ENCODE measurements around the gene IQGAP2.

GRCh38 chr5:76528547-76529331 lies 125.7 kb downstream of the IQGAP2 start:
- TF ChIP-seq POLR2AphosphoS5 (IDR thresholded peaks at IDR 0.05; ENCODE audit: borderline replicate concordance, low read depth, low read length) = no peak
- no peak for TF ChIP-seq EZH2 (IDR thresholded peaks at IDR 0.05)
- TF ChIP-seq FOXP2 (optimal IDR thresholded peaks at IDR 0.05; ENCODE audit: control extremely low read depth, extremely low read length, insufficient read depth) = no peak
